GM18508 (cell line): ENCODE results near the gene ZNF141.
"Not testable (repeated sequence)": the region's sequence is repeated elsewhere in the genome, so short reads cannot be mapped to it uniquely, and the experiment has no call there.

ENCODE experiments used
- ATAC-seq: cut with Tn5 transposase; IDR thresholded peaks from one replicate; pipeline ENCODE4 v1.9.1; 2021; ENCODE audit warnings: moderate number of reproducible peaks; ENCODE audit not compliant: insufficient read depth, unreplicated experiment

ZNF141 gene

GRCh38 chr4:337143-337931 lies at the start of gene ZNF141:
Gene ZNF141 (plus strand): TSS chr4:337814. CDS start chr4:337984, 170 bp downstream.
- ATAC-seq: peak; percentile 97

- no peak for ATAC-seq
Measured at GRCh38 chr4:288891-289290, 48.7 kb upstream of the ZNF141 start.

- ATAC-seq: no peak
Measured at GRCh38 chr4:294732-295131, 42.9 kb upstream of the ZNF141 start.

GRCh38 chr4:302381-302780 lies 35.2 kb upstream of the ZNF141 start:
- ATAC-seq: no peak

GRCh38 chr4:304516-304915 lies 33.1 kb upstream of the ZNF141 start:
- not testable (repeated sequence) for ATAC-seq

GRCh38 chr4:304969-305680 lies 32.5 kb upstream of the ZNF141 start, which contains the start of gene ZNF732:
Gene ZNF732 (minus strand): TSS chr4:305474. CDS start chr4:305310, 164 bp downstream.
- no peak for ATAC-seq

GRCh38 chr4:306551-306961 lies 31.1 kb upstream of the ZNF141 start:
- ATAC-seq: peak; percentile 79

- no peak for ATAC-seq
Measured at GRCh38 chr4:309807-310206, 27.8 kb upstream of the ZNF141 start.

- ATAC-seq: no peak
Measured at GRCh38 chr4:314296-314903, 23.2 kb upstream of the ZNF141 start.

- ATAC-seq: no peak
Measured at GRCh38 chr4:328729-329128, 8.9 kb upstream of the ZNF141 start.

- ATAC-seq: no peak
Measured at GRCh38 chr4:335515-335914, 2.1 kb upstream of the ZNF141 start.

- ATAC-seq: no peak
Measured at GRCh38 chr4:336099-336892, 1.3 kb upstream of the ZNF141 start.

- peak; percentile 1 for ATAC-seq
Measured at GRCh38 chr4:336893-337142, 796 bp upstream of the ZNF141 start.

GRCh38 chr4:337932-338758 lies 531 bp downstream of the ZNF141 start:
- peak; percentile 11 for ATAC-seq

- no peak for ATAC-seq
Measured at GRCh38 chr4:338759-339097, 1.1 kb downstream of the ZNF141 start.

GRCh38 chr4:340011-340410 lies 2.4 kb downstream of the ZNF141 start:
- no peak for ATAC-seq

- no peak for ATAC-seq
Measured at GRCh38 chr4:373062-373839, 35.6 kb downstream of the ZNF141 start.

- no peak for ATAC-seq
Measured at GRCh38 chr4:374298-375160, 36.9 kb downstream of the ZNF141 start.
